Fibroblast of skin of left quadriceps (primary cell): ENCODE results near the gene PEX12.
A peak's percentile ranks its signal among the peaks of the same experiment; 100 is the strongest.
"Not testable (repeated sequence)": the region's sequence is repeated elsewhere in the genome, so short reads cannot be mapped to it uniquely, and the experiment has no call there.

Experiments
- DNase-seq, 2 experiments: peaks; one replicate each; pipeline ENCODE4 v3.0.0-alpha.2; 2013; ENCODE audit warnings: low read depth in 2 of 2

The PEX12 gene

DNA sequence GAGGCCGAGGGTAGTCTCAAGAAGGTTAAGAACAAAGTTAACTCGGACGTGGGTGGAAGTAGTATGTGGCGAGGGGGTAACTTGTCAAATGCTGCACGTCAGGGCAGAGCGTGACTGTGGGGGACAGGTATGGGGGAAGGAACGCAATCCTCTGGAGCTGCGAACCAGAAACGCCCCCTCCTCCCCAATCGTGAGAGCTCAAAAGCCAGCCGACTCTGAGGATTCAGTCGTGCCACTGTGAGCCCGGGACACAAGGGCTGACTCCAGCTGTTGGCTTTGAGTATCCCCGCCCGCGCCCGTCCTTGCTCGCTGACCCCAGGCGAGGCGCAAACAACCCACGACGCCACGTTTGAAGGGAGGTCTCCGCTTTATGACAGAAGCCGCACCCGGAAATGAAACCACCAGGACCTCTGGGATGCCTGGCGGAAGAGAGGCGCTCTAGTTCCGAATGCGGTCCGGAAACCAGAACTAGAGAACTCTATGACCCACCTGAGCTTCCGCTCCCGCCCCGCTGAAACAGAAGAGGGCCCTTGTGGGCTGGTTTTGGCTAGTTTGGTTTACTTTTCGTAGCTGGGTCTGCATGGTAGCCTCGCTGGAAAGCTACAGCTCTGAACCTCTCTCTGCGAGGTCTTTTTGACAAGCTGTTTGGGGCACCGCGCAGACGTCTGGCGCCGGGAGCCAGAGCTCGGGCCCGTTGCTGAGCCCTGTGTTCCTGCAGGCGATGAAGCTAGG, at the start of gene PEX12:
PEX12 (minus strand) TSS at position 375 of the 732 bp plus-strand sequence. CDS start 550 bp downstream, outside the sequence.
- peak; percentile 64 to 71 for DNase-seq

DNA sequence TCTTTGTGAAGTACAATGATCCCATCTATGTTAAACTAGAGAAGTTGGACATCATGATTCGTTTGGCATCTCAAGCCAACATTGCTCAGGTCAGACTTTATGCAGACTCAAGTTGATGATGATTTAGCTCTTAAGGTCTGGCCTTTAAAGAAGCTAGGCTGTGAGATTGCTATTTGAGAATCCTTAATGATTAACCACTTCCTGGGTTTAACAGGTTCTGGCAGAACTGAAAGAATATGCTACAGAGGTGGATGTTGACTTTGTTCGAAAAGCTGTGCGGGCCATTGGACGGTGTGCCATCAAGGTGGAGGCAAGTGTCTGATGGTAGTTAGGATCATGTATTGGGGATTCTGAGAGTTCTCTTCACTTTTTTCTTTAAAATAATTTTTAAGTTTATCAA, 49.0 kb upstream of the PEX12 start:
- DNase-seq, result no peak

DNA sequence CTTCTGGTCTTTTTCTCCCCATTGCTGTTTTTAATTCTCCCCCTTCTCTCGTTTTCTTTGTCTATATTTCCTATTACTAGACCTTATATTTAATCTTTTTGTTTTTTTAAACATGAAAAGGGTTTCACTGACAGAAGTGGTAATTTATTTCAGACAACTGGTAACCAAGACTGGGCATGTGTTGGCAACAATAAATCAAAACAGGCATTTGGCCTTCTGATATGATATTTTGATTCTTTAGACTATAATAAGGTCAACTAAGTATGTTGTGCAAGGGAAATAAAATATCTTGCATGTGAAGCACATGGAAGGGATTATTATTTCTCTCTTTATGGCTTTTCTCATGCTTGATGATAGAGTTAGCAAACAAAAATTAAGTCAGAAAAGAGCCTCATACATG, 43.4 kb upstream of the PEX12 start:
- DNase-seq, result no peak

DNA sequence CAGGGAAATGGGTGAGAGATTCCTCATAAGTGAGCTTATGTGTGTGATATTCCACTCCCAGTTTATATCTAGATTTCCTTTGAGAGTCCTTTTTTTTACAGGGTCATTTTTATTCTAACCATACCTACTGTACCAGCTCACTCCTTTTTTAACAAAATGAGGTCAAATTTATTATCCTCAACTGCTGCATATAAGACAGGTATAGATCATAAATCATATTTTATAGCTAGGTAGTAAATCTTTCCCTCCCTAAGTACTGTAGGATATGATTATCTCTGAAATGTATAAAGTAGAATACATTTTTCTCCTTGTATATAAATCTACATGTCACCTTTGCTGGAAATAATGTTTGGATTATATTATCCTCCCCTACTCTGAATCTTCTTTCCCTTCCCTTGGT, 40.3 kb upstream of the PEX12 start:
- DNase-seq, result no peak

DNA sequence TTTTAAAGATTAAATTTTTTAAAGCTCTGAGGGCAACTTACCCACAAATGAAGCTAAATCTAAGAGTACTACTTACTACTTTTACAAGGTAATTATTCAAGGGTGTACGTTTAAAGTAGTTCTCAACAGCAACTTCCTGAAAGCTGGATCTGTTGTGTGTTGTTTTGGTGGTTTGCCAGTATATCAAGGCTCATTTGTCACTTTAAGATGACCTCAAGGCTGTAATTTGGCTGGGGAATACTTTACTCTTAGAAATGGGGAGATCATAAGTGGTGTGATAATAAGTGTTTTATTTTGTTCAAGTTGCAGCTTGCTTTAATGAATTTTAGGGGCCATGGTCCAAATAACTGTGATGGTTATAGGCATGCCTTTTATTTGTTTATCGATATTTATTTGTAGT, 39.1 kb upstream of the PEX12 start:
- DNase-seq, result no peak

DNA sequence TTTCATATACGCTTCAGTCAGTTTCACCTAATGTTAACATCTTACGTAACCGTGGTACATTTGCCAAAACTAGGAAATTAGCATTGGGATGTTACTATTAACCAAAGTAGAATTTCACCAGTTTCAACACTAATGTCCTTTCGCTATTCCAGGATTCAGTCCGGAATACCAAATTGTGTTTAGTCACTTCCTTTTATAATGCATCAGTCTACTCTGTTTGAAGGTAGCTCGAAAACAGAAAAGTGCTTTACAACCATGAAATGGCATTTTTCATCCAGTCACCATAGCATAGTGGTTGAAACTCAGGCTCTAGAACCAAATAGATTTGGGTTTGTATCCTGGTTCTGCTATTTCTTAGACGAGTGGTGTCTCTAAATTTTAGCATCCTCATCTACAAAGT, 38.2 kb upstream of the PEX12 start:
- no peak for DNase-seq

DNA sequence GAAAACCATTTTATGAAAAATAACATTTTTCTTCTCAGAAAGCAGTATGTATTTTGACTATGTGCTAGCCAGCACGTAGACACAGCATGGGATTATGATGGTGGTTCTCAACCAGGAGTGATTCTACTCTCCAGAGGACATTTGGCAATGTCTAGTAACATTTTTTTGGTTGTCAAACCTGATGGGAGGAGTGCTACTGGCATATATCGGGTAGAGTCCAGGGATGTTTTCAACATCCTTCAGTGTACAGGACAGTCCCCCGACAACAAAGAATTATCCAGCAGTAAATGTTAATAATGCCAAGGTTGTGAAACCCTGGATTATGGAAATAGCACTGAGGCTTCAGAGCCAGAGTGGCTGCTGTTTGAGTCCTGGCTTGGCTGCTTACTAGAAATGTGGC, 36.4 kb upstream of the PEX12 start:
- no peak for DNase-seq

DNA sequence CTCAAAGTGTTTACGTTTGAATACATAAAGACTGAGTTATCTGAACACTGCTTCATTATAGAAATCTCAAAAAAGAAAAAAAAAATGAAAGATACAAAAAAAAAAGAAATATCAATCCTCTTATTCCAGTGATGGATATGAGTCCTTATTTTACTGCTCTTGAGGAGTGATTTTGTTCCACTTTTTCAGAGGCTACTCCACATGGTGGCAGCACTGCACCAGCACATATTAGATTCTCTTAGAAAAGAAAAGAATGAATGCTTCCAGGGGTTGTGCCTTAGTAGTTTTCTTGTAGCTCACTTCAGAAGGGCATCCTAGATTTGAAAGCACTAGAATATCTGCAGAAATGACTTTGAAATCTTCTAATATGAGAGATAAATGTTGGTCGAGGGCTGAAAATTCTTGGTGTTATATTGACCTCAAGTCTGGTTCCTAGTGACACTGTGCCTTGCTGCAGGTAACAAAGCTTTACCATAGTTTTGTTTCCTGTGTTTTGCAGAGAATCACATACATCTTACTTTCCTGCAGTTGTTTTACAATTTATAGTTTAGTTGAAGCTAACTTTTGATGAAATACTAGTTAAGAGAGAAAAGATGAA, 34.7 kb upstream of the PEX12 start:
- no peak for DNase-seq

DNA sequence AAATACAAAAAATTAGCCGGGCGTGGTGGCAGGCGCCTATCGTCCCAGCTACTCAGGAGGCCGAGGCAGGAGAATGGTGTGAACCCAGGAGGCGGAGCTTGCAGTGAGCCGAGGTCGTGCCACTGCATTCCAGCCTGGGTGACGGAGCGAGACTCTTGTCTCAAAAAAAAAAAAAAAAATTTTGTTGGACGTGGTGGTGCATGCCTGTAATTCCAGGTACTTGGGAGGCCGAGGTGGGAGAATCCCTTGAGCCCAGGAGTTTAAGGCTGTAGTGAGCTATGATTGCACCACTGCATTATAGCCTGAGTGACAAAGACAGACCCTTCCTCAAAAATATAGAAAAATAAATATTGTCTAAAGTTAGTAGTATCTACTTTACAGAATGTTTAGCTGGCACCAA, 32.4 kb upstream of the PEX12 start:
- DNase-seq, result not testable (repeated sequence)

DNA sequence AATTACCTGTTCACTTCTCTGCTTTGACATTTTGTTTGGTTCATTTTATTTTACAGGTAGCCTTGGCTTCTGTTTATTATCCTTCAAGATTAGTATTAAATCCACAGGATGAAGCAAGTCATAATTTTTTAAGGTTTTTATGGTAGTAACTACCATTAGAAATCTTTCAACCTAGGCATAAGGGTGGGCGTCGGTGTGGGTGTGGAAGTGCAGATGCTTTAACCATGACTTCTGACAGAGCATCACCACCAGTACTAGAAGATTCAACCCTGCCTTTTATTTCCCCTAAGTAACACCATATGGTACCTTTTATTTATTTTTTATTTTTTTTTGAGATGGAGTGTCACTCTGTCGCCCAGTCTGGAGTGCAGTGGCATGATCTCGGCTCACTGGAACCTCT, 31.5 kb upstream of the PEX12 start:
- no peak for DNase-seq

DNA sequence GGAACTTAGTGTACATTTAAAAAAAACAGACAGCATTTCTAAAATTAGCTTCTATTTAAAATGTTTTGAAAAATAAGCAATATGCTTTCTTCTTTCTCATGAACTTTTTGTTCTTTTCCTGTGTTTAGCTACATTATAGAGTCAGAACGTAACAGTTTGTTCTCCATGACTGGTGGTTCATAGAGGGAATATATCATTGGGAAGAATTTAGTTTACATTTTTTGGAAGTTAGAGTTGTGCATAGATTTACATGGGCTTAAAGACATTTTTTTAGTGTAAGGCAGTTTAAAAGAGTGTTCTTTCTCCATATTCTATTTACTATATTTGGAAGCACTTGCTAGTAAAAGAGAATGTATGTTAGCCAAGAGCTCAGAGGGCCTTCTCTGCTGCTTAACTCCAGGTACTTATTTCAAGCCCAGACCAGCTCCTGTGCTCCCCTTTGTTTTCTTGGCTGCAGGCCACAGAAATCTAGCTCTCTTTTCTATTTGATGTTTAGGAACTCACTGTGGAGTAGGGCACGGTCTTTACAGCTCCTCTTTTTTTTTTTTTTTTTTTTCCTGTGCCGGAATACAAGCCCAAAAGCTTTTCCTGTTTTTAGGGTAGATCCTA, 29.0 kb upstream of the PEX12 start:
- no peak for DNase-seq

DNA sequence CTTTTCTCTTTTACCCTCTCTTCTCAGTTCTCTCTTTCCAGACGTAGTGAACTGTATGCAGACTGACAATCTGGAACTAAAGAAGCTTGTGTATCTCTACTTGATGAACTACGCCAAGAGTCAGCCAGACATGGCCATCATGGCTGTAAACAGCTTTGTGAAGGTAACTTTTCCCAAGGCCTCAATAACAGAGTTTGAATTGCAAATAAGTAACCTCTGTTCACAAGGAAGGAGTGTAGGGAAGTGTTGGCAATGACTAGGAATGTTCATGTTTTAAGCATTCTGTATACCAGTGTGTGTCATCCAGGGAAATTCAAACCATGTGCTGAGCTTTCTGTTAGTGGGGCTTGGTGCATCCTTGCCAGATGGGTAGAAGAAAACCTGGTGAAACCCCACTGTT, 27.3 kb upstream of the PEX12 start:
- no peak for DNase-seq

DNA sequence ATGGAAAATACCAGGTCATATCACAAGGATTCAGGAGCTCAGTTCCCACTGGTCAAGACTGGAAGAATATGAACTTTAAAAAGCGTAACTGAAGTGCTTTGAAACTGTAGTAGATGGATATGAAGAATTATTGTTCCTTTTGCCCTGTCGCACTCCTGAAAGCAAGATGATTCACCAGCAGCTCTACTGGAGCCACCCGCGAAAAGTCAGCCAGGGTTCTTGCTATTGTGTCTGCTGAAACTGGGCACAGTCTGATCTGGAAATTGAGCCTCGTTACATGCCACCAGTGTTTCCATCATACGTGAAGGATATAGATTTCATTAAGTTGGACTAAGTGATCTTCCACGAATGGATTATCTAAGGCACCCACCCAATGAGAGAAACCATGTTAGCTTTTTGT, 25.3 kb upstream of the PEX12 start:
- DNase-seq, result no peak

DNA sequence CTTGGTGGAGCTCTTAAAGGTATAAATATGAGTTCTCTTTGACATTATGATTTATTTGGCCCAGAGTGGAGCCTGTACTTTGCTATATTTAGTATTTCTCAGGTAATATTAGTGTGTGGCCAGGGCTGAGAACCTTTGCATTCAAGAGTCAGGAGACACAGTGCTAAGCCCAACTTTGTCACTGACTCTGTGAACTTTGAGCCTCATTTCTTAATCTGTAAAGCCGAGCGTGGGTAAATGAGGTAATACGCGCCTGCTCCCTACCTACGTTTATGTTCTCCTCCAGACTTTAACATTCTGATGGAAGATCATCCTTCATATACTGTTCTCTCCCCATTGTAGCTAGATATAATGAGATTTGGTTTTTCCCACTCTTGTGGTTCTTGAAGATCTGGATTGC, 19.2 kb upstream of the PEX12 start:
- DNase-seq, result no peak

DNA sequence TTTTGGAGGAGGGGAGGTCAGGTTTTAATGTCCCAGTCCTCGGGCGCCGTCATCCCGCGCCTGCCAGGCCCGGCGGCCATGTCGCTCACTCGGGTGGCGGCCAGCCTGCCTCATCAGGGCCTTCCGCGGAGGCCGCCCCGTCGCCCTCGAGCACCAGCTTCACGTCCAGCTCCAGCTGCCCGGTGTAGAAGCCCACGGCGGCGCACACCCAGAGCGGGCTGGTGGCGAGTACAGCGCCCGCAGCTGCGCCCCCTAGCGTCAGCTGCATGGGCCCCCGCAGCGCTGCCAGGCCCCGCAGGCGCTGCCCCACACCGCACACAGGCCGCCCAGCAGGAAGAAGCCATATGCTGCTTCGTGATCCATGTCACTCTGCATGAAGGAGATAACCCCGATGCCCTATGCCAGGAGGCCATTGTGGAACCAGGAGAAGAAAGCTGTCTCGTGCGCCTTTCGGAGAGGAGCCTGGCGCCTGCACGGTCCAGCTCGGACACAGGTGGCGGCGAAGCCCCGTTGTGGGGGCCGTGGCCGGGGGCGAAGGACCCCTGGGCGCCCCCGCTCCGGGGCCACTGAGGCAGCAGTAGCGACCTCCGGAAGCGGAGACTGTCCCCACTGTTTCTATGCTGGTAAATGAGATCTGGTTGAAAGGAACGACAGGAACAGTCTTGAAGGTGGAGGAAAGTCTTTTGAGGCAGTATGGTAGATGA, 18.3 kb upstream of the PEX12 start:
- no peak for DNase-seq

DNA sequence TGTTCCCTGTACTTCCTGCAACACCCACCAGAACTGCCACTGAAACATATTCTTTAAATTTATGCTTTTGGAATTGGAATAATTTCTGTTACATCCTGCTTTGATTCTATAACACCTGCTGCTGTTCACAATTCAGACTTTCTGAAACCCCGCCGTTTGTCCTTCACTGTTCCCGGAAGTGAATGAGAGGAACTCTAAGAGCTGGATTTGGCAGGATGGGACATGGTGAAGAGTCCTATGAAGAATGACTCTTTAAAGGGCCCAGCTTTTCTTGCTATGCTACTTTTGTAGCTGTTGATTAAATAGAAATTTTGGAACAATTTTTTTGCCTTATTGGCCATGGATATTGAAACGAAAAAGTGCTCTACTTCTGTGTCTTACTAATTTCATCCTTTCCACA, 17.7 kb upstream of the PEX12 start:
- no peak for DNase-seq

DNA sequence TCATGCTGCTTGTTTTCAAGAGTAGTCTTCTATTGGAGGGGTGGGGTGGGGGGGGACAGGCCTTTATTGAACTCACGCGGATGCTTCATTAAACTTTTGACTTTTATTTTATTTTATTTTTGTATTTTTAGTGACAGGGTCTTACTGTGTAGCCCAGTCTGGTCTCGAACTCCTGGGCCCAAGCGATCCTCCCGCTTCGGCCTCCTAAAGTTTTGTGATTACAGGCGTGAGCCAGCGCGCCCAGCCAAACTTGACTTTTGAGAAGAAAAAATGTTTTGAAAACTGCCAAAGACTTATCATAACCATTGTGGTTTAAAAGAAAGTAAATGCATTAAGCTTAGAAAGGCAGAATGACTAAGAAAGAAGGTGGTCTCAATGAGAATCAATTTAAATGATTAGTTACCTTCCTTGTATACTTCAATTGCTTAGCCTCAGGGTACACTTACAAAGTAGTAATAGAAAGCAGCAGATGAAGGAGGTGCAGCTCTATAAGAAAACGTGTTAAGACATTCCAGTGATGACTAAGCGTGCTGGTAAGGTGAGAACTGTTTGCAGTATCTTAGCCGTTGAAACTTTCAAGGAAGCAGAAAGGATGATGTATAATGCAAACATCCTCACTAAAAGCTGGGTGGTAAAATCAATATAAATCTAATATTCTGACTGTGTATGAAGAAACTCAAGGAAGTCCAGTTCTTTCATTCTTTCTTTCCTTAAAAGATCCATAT, 10.0 kb upstream of the PEX12 start:
- DNase-seq, result no peak

DNA sequence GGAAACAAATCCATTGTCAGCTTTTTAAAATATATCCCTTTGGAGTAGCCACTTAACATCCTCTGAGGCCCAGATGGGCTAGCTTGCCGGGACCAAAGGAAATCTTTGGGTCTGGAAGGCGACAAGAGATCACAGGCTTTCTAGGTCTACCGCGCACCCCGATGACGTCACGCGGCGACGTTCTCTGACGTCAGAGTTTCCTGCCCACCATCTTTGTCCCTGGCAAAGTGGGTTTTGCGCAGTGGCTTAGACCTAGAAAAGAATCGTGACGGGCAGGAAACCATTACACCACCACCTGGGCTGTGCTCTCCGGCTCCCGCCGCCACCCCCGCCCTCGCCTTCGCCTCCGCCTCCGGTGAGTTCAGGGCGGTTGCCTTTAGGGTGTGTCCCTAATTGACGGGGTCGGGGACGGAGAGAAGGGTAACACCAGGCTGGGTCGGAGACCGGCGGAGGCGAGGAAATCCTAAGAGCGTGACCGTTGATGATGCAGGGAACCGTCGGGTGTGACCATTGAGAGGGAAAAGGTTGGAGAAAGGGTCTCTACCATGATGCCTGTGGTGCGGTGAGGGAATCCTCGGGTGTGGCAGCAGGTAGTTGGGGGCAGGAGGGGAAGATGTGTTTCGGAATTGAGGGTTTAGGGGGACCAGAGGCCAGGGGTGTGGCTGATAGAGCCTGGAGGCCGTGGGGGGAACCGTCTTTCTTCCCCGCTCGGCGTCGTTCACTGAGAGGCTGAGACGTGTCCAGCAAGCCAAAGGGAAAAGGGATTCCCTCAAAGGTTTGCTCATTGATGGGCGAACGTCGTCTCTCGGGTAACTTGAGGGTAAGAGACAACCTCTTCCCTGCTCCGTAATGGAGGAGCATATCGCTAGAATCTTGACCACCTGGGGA, 8.9 kb upstream of the PEX12 start, which contains the start of gene AP2B1:
AP2B1 (plus strand) TSS at position 249 of the 888 bp plus-strand sequence. CDS start 6,709 bp downstream, outside the sequence.
- peak; percentile 93 to 94 for DNase-seq

DNA sequence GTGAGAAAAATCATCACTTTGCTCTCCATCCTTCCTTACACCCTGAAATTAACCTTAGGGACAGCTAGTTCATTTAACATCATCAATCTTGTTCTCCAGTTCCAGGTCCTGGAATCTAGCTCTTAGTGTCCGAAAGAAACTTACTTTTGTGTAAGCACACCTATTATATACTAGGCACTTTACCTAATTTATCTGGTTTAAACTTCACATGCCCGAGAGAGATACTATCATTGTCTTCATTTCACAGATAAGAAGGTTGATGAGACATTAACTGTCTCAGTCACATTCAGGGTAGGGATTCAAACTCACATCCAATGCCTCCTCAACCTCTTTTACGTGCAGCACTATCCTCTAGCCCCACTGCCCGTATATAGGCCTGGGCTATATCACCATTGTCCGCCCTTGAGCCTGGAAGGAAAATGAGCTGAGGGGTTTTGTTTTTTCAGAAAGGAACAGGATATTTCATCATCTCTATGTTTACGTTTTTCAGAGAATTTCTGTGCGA, 8.2 kb upstream of the PEX12 start:
- DNase-seq, result no peak

DNA sequence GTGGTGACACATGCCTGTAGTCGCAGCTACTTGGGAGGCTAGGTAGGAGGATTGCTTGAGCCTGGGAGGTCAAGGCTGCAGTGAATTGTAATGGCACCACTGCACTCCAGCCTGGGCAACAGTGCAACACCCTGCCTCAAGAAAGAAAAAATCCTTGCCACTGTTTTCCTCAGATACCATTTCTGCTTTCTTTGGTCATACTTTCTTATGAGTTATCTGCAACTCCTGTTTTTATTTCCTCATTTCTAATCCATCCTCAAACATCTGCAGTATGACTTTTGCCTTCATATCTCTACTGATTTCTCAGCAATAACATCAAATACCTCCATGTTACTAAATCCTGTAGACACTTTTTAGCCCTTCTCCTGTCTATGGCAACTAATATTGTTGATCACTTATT, 5.7 kb upstream of the PEX12 start:
- DNase-seq, result no peak
